Fibroblast of villous mesenchyme (primary cell): ENCODE data around the gene TTLL5. TPM values are rescaled to one million over a fixed set of nuclear protein-coding genes. Genes with fewer than 3 reads are reported as not detected.
A peak's percentile ranks its signal among the peaks of the same experiment; 100 is the strongest.

ENCODE experiments used
- DNase-seq: peaks from one replicate; pipeline ENCODE4 v3.0.0-alpha.2; 2010; ENCODE audit warnings: low read depth
- H3K4me3 ChIP-seq: 2 replicates; pipeline ENCODE4 v1.5.1; 2011; ENCODE audit warnings: low read depth, mild to moderate bottlenecking, low read length
- CTCF ChIP-seq: IDR thresholded peaks from 2 replicates; pipeline ENCODE4 v1.5.1; 2012; ENCODE audit warnings: low read depth, mild to moderate bottlenecking, low read length; ENCODE audit not compliant: insufficient read depth
- total RNA-seq: library from RNA; depleted of rRNA; stranded (reverse); fragments of >200 nt; gene quantifications from 2 replicates; pipeline ENCODE4 v1.2.3, GENCODE V29; 2012

Gene TTLL5
- total RNA-seq, 1 donor = 33.7 TPM

- H3K4me3 ChIP-seq = no peak overlapping the region
Measured at GRCh38 chr14:75822522-75823141, 161.6 kb downstream of the TTLL5 start.

DNA sequence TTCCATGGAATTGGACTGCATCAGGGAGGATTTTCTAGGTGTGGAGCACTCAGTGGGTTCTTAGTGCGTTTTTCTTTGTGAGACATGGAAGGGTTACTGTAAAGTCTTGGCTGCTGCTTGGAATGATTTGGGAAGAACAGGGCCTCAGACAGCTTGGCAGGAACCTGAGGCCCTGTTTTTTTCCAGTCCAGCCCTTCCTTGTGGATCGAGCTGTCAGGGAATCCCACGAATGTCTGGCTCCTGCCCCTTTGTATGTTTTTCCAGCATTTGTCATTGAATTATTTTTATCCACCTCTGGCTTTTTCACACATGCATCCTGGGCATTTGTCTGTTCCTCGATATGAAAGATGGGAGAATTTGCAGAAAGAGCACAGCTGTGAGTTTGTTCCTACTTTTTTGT is 162.3 kb downstream of the TTLL5 start:
- DNase-seq = no peak
- TF ChIP-seq CTCF = no peak
- no peak overlapping the region for H3K4me3 ChIP-seq

More at GRCh38 chr14:75822522-75823141, 161.6 kb downstream of the TTLL5 start:
- DNase-seq = peak; percentile 90
- no peak for TF ChIP-seq CTCF

DNA sequence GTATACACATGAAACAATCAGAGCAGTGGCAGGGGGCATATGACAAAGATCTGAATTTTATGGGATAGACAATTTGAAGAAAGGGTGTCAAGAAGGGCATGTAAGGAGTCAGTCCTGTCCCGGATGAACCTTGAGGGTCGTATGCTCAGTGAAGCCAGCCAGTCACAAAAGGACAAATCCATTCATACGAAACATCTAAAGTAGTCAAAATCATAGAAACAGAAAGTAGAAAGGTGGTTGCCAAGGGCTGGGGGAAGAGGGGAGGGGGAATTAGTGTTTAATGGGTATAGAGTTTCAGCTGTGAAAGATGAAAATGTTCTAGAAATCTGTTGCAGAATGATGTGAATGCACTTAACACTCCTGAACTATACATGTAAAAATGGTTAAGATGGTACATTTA is 163.3 kb downstream of the TTLL5 start:
- TF ChIP-seq CTCF = no peak
- no peak overlapping the region for H3K4me3 ChIP-seq
- no peak for DNase-seq

- DNase-seq = peak; percentile 74
- TF ChIP-seq CTCF = no peak
- H3K4me3 ChIP-seq = no peak overlapping the region
Measured at GRCh38 chr14:75825147-75825592, 164.1 kb downstream of the TTLL5 start.

DNA sequence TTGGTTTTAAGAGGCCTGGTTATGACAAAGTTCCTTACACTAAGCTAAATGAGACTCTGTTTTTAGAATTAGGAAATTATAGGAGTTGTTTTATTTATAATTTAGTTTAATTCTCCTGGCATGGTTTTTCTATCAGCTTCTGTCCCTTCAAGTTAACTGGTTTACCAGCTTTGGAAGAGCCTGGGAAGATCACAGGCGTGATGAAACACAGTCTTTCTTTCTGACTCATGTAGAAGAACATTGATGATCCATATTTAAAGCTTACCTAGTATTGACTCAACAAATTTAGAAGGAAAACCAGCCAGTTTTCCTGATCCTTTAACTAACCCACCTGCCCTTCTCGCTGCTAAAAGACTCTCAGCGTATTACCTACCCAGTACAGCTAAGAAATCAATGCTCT is 165.6 kb downstream of the TTLL5 start:
- no peak for TF ChIP-seq CTCF
- H3K4me3 ChIP-seq = no peak overlapping the region
- peak; percentile 39 for DNase-seq

DNA sequence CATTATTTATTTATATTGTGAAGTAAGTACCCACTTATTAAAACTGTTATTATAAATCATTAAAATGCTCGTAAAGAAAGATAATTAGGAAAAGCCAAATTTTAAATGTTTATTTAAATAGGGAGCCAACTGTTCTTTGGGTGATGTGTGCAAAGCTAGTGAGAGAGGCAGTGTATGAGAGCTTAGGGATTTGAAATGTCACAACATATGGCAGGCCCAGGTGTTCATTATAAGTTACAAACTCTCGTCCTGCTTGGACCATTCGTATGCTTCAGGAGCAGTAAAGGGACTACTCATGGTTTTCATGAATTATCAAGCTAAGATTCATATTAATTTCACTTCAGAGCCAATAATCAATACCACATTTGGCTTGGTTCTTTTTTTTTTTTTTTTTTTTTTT is 166.3 kb downstream of the TTLL5 start:
- no peak overlapping the region for H3K4me3 ChIP-seq
- DNase-seq = no peak
- TF ChIP-seq CTCF = no peak

GRCh38 chr14:75829316-75829715 is 168.3 kb downstream of the TTLL5 start:
- TF ChIP-seq CTCF = no peak
- no peak for DNase-seq

More at GRCh38 chr14:75829316-75829715, 168.3 kb downstream of the TTLL5 start:
- no peak overlapping the region for H3K4me3 ChIP-seq
